K562 treated with DMSO at 1 percent for 48 hours (cell line): ENCODE results near the gene STK24. TPM values are rescaled to one million over a fixed set of nuclear protein-coding genes. Genes with fewer than 3 reads are reported as not detected.

ENCODE experiments used
- total RNA-seq: library from RNA; unstranded; fragments of 300-600 nt; gene quantifications from 2 replicates; pipeline ENCODE4 v1.2.3, GENCODE V29; 2022; ENCODE audit warnings: low replicate concordance; ENCODE audit errors: extremely low read depth

Gene STK24
- total RNA-seq, result not detected in 2 replicates

GRCh38 chr13:98576963-98577835, at the start of gene STK24:
Gene STK24 (minus strand): TSS chr13:98577107. CDS start chr13:98576786, 321 bp downstream.

Other genes with a start within 250 kb of the STK24 start
- gene SLC15A1, start 175.6 kb upstream of the STK24 start, total RNA-seq, result not detected in 2 replicates